ENCODE data around the gene KCTD16. TPM values are rescaled to one million over a fixed set of nuclear protein-coding genes. Genes with fewer than 3 reads are reported as not detected.
A peak's percentile ranks its signal among the peaks of the same experiment; 100 is the strongest.

Gene KCTD16
- polyA plus RNA-seq, 1 of the 3 experiments (the other 2 are of a cell fraction) = 0.03 TPM

- no peak overlapping the region for H3K27ac ChIP-seq (ENCODE audit: low read depth in 2 of 2, low read length in 1 of 2)
- no peaks in the 10 kb centered on the region for H3K9me3 ChIP-seq
- TF ChIP-seq NFIC (IDR thresholded peaks at IDR 0.05; ENCODE audit: borderline replicate concordance) = no peak
- no peaks in the 10 kb centered on the region for H3K79me2 ChIP-seq (ENCODE audit: insufficient read depth)
- H3K4me2 ChIP-seq = no peak overlapping the region
- H4K20me1 ChIP-seq (ENCODE audit: insufficient read depth) = no peaks in the 10 kb centered on the region
- H2AFZ ChIP-seq (ENCODE audit: low read depth) = no peak overlapping the region
- CTCF ChIA-PET = interaction anchor here (0.7 to 1.3 kb wide), 3 partner anchors 9 to 40 kb away, joined by 3 to 4 read pairs (median 4); no protein-coding TSS in a partner anchor
- H3K4me1 ChIP-seq (ENCODE audit: control insufficient read depth in 1 of 2, insufficient read depth in 2 of 2, low read depth in 1 of 2, low read length in 1 of 2) = no peaks in the 10 kb centered on the region; a peak in 1 of 4 replicates
- DNase-seq = peak; percentile 1
- H3K36me3 ChIP-seq (replicated peaks in 1 of 2; ENCODE audit: control insufficient read depth in 1 of 2, insufficient read depth in 2 of 2, low read length in 1 of 2) = no peaks in the 10 kb centered on the region
- no peak overlapping the region for H3K9ac ChIP-seq
- POLR2A ChIA-PET = no interaction called here
- H3K9me2 ChIP-seq = no peaks in the 10 kb centered on the region
- H3F3A ChIP-seq (replicated peaks; ENCODE audit: insufficient read depth) = no peaks in the 10 kb centered on the region
- no peak overlapping the region for H3K4me3 ChIP-seq (ENCODE audit: low read depth in 2 of 2, low read length in 1 of 2)
- H3K27me3 ChIP-seq (ENCODE audit: insufficient read depth) = no peaks in the 10 kb centered on the region
Measured at GRCh38 chr5:144247131-144247530, 76.5 kb downstream of the KCTD16 start.

- Histone ChIP-seq H3K36me3 (replicated peaks in 1 of 2; ENCODE audit: control insufficient read depth in 1 of 2, insufficient read depth in 2 of 2, low read length in 1 of 2) (no peaks in the 10 kb centered on the region), H3K9ac (no peak overlapping the region), H3K9me3 (no peaks in the 10 kb centered on the region), H3K4me2 (no peak overlapping the region), H3K4me3 (ENCODE audit: low read depth in 2 of 2, low read length in 1 of 2) (no peak overlapping the region), H2AFZ (ENCODE audit: low read depth) (no peak overlapping the region), H4K20me1 (ENCODE audit: insufficient read depth) (no peaks in the 10 kb centered on the region), H3K4me1 (ENCODE audit: control insufficient read depth in 1 of 2, insufficient read depth in 2 of 2, low read depth in 1 of 2, low read length in 1 of 2) (no peaks in the 10 kb centered on the region; a peak in 1 of 4 replicates), H3F3A (replicated peaks; ENCODE audit: insufficient read depth) (no peaks in the 10 kb centered on the region), H3K27ac (ENCODE audit: low read depth in 2 of 2, low read length in 1 of 2) (no peak overlapping the region), H3K79me2 (ENCODE audit: insufficient read depth) (no peaks in the 10 kb centered on the region), H3K9me2 (no peaks in the 10 kb centered on the region), H3K27me3 (ENCODE audit: insufficient read depth) (no peaks in the 10 kb centered on the region)
- TF ChIP-seq FOXJ3 (CRISPR knock-in tag; IDR thresholded peaks at IDR 0.05) = no peak
- no peak for TF ChIP-seq MEF2A (IDR thresholded peaks at IDR 0.05; ENCODE audit: borderline replicate concordance, low read depth)
- TF ChIP-seq EZH2phosphoT487 (IDR thresholded peaks at IDR 0.05; ENCODE audit: borderline replicate concordance, low read depth) = no peak
- TF ChIP-seq POLR2AphosphoS5 (IDR thresholded peaks at IDR 0.05; ENCODE audit: low read depth, low read length) = no peak
- no peak for TF ChIP-seq USF2 (IDR thresholded peaks at IDR 0.05; ENCODE audit: borderline replicate concordance, low read depth, low read length)
- no peak for TF ChIP-seq PBX3 (IDR thresholded peaks at IDR 0.05)
- no peak for TF ChIP-seq EP300 (IDR thresholded peaks at IDR 0.05; ENCODE audit: borderline replicate concordance in 1 of 2, low read depth in 1 of 2, low read length in 1 of 2)
- no peak for TF ChIP-seq FOXM1 (IDR thresholded peaks at IDR 0.05; ENCODE audit: low read depth)
- no peak for TF ChIP-seq SMC3 (IDR thresholded peaks at IDR 0.05; ENCODE audit: low read depth, low read length)
- TF ChIP-seq USF1 (IDR thresholded peaks at IDR 0.05; ENCODE audit: borderline replicate concordance, low read depth) = no peak
- no peak for TF ChIP-seq TCF12 (IDR thresholded peaks at IDR 0.05)
- no peak for TF ChIP-seq RAD21 (IDR thresholded peaks at IDR 0.05; ENCODE audit: low read length)
- TF ChIP-seq ELF1 (IDR thresholded peaks at IDR 0.05) = no peak
- no peak for TF ChIP-seq NRF1 (IDR thresholded peaks at IDR 0.05; ENCODE audit: low read depth, low read length)
- TF ChIP-seq TAF1 (IDR thresholded peaks at IDR 0.05; ENCODE audit: borderline replicate concordance, low read depth, low read length) = no peak
- TF ChIP-seq GABPA (IDR thresholded peaks at IDR 0.05; ENCODE audit: low read depth) = no peak
- no peak for TF ChIP-seq IRF3 (IDR thresholded peaks at IDR 0.05; ENCODE audit: low read depth, low read length)
- TF ChIP-seq YY1 (IDR thresholded peaks at IDR 0.05; ENCODE audit: low read depth) = no peak
- no peak for TF ChIP-seq CTCF (IDR thresholded peaks at IDR 0.05)
- CTCF ChIA-PET = interaction anchor here (0.7 to 1.3 kb wide), 4 partner anchors 10 to 18 kb away, joined by 3 to 4 read pairs (median 4); no protein-coding TSS in a partner anchor
- POLR2A ChIA-PET = no interaction called here
- 48% methylated on average over 2 of the region's 2 CpGs for WGBS (ENCODE audit: low lambda C conversion rate)
- DNase-seq = no peak
Measured at GRCh38 chr5:144248015-144248414, 77.3 kb downstream of the KCTD16 start.

All from SK-N-SH (cell line).